GM12875 (cell line): ENCODE results near the gene RANBP3L.

ENCODE experiments used
- H3K4me3 ChIP-seq: one replicate; pipeline ENCODE4 v1.5.1; 2011; ENCODE audit warnings: low read depth, low read length, control low read depth
- CTCF ChIP-seq: IDR thresholded peaks from 2 replicates; pipeline ENCODE4 v1.5.1; 2011; ENCODE audit warnings: low read depth, mild to moderate bottlenecking, control low read depth, inconsistent platforms, low read length, moderate library complexity, borderline replicate concordance; ENCODE audit not compliant: insufficient read depth

Gene RANBP3L

GRCh38 chr5:36251218-36251617, 50.5 kb downstream of the RANBP3L start:
- no peak overlapping the region for H3K4me3 ChIP-seq
- TF ChIP-seq CTCF, result no peak

- no peak overlapping the region for H3K4me3 ChIP-seq
- TF ChIP-seq CTCF, result no peak
These were observed 51.3 kb downstream of the RANBP3L start for GRCh38 chr5:36250427-36250826.

GRCh38 chr5:36246036-36246800, 55.5 kb downstream of the RANBP3L start:
- TF ChIP-seq CTCF, result no peak

GRCh38 chr5:36244076-36244475, 57.6 kb downstream of the RANBP3L start:
- no peak overlapping the region for H3K4me3 ChIP-seq
- TF ChIP-seq CTCF, result no peak

More at GRCh38 chr5:36246036-36246800, 55.5 kb downstream of the RANBP3L start:
- H3K4me3 ChIP-seq, result no peak overlapping the region

GRCh38 chr5:36243653-36244052, 58.0 kb downstream of the RANBP3L start:
- TF ChIP-seq CTCF, result no peak
- no peak overlapping the region for H3K4me3 ChIP-seq

- TF ChIP-seq CTCF, result no peak
- peak overlapping the region; percentile 64 for H3K4me3 ChIP-seq
These were observed 58.9 kb downstream of the RANBP3L start for GRCh38 chr5:36242534-36243485.
